PC-9 (cell line): ENCODE data around the gene KRTAP9-9.

Experiments used
- EZH2 ChIP-seq: fragments of 200-600 bp; sonication (generic); IDR thresholded peaks from 2 replicates; pipeline ENCODE4 v1.8.0; 2017; ENCODE audit warnings: antibody characterized with exemption, low read depth
- TF ChIP-seq, protein P1 (sequence below): fragments of 200-600 bp; sonication (generic); conservative IDR thresholded peaks from 2 replicates; pipeline ENCODE4 v1.6.1; 2017; ENCODE audit warnings: mixed run types, antibody characterized with exemption, mild to moderate bottlenecking, moderate library complexity

DNA sequence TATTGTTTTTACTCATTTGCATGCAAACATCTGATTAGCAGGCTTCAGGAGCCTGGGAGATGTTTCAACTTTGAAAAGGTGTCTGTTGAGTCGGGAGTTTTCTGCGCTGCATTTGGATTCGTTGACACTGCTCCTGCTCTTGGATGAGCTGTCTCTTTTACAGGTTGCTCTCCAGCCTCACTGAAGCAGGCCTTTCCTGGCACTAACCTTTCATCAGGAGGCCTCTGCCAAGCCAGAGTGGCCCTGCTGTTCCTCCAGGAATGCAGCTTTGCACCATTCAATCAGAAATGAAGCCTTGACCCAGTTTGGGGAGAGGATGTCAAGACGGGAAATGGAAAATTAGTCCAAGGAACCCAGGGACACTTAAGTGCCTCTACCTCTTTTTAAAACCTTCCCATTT is 47.8 kb downstream of the KRTAP9-9 start:
- TF ChIP-seq, protein P1, sequence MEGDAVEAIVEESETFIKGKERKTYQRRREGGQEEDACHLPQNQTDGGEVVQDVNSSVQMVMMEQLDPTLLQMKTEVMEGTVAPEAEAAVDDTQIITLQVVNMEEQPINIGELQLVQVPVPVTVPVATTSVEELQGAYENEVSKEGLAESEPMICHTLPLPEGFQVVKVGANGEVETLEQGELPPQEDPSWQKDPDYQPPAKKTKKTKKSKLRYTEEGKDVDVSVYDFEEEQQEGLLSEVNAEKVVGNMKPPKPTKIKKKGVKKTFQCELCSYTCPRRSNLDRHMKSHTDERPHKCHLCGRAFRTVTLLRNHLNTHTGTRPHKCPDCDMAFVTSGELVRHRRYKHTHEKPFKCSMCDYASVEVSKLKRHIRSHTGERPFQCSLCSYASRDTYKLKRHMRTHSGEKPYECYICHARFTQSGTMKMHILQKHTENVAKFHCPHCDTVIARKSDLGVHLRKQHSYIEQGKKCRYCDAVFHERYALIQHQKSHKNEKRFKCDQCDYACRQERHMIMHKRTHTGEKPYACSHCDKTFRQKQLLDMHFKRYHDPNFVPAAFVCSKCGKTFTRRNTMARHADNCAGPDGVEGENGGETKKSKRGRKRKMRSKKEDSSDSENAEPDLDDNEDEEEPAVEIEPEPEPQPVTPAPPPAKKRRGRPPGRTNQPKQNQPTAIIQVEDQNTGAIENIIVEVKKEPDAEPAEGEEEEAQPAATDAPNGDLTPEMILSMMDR, result no peak
- no peak for TF ChIP-seq EZH2
